GM12873 (cell line): ENCODE measurements around the gene CABP4.

Source experiments
- CTCF ChIP-seq: IDR thresholded peaks from 2 replicates; pipeline ENCODE4 v1.5.1; 2012; ENCODE audit warnings: low read depth, mild to moderate bottlenecking, moderate library complexity, low read length, control low read depth; ENCODE audit not compliant: insufficient read depth; ENCODE audit errors: missing control alignments

The CABP4 gene

GRCh38 chr11:67499808-67500483, 44.8 kb downstream of the CABP4 start:
- no peak for TF ChIP-seq CTCF

GRCh38 chr11:67500484-67500821, 45.3 kb downstream of the CABP4 start:
- no peak for TF ChIP-seq CTCF

- TF ChIP-seq CTCF, result no peak
Observed at GRCh38 chr11:67500831-67501715, 45.9 kb downstream of the CABP4 start.

- TF ChIP-seq CTCF, result no peak
Observed at GRCh38 chr11:67501854-67502253, 46.7 kb downstream of the CABP4 start.

GRCh38 chr11:67502328-67502979, 47.3 kb downstream of the CABP4 start:
- TF ChIP-seq CTCF, result no peak

- no peak for TF ChIP-seq CTCF
Observed at GRCh38 chr11:67503119-67504004, 48.2 kb downstream of the CABP4 start.
